A172 (cell line): Measurements from ENCODE around the gene PDS5A. TPM values are rescaled to one million over a fixed set of nuclear protein-coding genes. Genes with fewer than 3 reads are reported as not detected.

Experiments used
- total RNA-seq: library from RNA; depleted of rRNA; stranded (reverse); fragments of >200 nt; shearing (Covaris generic); gene quantifications from 2 replicates; pipeline ENCODE4 v1.2.3, GENCODE V29; 2014; rRNA removed

The PDS5A gene
- total RNA-seq, 1 experiment from 2014 or later = 79.2 TPM

Other genes with a start within 250 kb of the PDS5A start
- 2.7 and 3.0 TPM in 2 replicates for gene N4BP2, start 78.9 kb upstream of the PDS5A start, total RNA-seq
- gene RHOH, start 219.1 kb upstream of the PDS5A start, total RNA-seq = not detected in 2 replicates